GM21515 (cell line): ENCODE data around the gene TENM4.

Experiments
- ATAC-seq: cut with Tn5 transposase; IDR thresholded peaks from one replicate; pipeline ENCODE4 v1.9.1; 2021; ENCODE audit not compliant: unreplicated experiment

Gene TENM4

GRCh38 chr11:79189601-79190000, 251.2 kb downstream of the TENM4 start:
- no peak for ATAC-seq

DNA sequence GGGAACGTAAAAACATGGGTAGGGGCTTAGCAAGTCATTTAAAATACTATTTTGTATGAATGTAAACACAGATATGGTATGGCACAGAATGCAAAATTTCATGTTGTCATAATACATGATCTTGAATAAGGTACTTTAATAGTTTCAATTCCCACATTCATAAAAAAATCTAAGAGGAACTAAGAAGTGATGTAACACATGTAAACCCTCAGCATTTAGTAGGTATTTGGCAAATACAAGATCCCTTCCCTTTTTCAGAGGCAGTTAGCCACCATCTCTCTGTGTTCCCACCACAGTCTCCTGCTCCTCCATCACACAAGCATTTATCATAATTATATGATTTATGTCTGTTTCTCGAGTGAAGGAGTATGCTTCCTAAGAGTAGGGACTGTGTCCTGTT, 251.8 kb downstream of the TENM4 start:
- no peak for ATAC-seq

DNA sequence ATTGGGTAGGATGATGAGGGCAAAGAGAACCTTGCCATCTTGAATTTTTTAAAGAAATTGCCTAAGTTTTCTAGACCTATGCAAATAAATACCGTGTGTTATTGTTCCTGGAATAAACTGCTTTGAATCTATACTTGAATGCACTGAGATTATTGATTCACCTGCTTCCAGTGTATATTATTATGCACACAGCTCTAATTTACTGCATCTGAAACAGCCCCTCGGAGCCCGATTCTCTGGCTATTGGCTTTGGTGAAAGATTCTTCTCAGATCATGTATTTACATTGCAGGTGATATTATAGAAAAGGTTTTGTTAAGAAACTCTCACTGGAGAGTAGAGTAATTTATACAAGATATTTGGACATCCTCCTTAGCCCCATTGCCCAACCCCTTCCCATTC, 254.2 kb downstream of the TENM4 start:
- ATAC-seq: no peak

- no peak for ATAC-seq
These were observed 255.5 kb downstream of the TENM4 start for GRCh38 chr11:79185351-79185750.

DNA sequence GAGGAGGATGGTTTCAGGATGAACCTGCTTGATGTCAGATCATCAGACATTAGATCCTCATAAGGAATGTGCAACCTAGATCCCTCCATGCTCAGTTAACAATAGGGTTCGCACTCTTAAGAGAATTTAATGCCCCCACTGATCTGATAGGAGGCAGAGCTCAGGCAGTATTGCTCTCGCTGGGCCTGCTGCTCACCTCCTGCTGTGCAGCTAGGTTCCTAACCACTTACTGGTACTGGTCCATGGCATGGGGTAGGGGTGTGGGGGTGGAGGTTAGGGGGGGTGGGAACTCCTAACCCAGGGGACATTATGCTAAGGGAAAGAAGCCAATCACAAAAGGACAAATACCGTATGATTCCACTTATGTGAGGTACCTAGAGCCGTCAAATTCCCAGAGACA, 256.5 kb downstream of the TENM4 start:
- no peak for ATAC-seq

DNA sequence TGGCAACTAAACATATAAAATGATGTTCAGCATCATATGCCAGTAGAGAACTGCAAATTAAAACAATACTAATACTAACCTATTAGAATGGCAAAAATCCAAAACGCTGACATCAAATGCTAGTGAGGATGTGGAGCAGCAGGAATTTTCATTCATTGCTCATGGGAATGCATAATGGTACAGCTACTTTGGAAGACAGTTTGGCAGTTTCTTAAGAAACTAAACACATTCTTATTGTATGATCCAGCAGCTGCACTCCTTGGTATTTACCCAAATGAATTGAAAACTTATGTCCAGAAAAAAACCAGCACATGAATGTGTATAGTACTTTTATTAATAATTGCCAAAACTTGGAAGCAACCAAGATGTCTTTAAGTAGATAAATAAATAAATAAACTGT, 258.0 kb downstream of the TENM4 start:
- ATAC-seq: no peak

DNA sequence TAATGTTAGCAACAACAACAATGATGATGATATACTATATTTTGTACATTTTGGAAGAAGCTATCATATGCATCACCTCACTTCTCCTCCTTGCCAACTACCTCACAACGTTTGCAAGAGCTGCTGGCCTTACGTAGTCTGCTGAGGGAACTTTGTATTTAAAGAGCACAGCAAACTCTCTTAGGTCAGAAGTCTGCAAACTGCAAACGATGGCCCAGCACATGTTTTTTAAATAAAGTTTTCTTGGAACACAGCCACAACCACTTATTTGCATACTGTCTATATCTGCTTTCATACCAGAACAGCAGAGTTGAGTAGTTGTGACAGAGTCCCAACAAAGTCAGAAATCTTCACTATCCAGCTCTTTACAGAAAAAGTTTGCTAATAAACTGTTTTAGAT, 261.7 kb downstream of the TENM4 start:
- ATAC-seq: no peak

DNA sequence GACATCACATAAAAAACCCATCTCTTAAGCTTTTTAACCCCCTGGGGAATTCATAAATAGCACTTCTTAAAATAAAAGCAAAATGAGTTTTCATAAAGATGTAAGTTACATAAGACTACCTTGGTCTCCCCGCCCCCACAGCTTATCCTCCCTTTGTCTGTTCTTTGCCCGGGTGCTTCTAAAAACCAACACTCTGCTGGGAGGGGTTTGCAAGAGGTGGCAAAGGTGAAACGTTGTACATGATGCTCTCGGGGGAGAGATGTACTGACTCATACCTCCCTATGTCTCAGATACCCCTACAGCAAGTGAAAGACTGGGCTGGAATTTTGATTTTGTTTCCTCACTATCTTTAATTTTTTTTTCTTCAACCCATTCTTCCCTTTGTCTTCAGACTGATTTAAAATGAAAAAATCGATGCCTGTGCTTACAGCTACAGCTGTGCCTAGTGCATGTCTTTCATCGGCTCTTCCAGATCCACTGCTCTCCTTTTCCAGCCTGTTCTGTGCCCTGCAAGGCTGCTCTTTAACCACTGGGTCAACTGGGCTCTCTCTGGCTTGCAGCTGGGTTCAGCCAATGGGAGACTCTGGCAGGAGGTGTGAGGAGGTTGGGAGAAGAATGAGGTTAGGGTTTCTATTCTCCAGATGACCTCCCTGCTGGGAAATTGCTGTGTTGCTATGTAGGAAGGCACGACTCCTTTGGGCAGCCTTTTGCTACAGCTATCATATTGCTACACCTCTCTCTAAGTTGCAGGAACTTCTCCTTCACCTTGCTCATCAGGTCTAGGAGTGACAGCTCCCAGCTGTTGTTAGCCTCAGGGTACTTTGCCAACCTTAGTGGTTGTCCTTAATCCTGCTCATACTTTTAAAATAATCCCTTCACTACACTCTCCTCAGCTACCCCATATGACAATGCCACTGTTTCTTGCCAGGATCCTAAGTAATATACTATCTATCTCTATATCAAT, 266.5 kb downstream of the TENM4 start:
- no peak for ATAC-seq

DNA sequence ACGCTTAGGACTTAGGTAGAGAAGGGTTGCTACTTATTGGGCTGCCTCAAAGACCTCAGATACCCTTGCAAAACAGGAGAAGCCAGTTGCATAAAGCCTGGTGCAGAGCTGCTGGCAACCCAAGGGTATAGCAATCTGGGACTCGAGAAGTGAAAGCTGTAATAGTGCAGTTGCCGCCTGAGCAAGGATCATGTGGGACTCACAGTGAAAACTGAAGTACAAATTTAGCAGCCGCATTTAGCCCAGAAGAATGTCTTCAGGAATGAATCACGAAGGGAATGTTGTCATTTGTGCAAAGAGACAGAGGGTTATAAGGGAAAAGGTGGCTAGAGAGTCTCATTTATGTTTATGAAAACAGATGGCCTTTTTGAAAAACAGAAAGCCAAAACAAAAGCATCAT, 267.2 kb downstream of the TENM4 start:
- ATAC-seq: no peak

DNA sequence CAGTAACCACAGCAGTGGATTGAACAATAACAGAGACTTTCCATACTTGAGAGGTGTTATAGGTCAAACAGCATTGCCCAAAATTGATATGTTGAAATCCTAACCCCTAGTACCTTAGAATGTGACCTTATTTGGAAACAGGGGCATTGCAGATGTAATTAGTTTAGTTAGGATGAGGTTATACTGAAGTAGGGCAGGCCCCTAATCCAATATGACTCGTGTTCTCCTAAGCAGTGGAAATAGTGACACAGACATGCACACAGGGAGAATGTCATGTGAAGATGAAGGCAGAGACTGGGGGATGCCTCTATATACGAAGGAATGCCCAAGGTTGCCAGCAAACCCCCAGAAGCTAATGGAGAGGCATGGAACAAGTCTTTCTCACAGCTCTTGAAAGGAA, 270.5 kb downstream of the TENM4 start:
- ATAC-seq: no peak

- no peak for ATAC-seq
These were observed 272.2 kb downstream of the TENM4 start for GRCh38 chr11:79168530-79169110.

DNA sequence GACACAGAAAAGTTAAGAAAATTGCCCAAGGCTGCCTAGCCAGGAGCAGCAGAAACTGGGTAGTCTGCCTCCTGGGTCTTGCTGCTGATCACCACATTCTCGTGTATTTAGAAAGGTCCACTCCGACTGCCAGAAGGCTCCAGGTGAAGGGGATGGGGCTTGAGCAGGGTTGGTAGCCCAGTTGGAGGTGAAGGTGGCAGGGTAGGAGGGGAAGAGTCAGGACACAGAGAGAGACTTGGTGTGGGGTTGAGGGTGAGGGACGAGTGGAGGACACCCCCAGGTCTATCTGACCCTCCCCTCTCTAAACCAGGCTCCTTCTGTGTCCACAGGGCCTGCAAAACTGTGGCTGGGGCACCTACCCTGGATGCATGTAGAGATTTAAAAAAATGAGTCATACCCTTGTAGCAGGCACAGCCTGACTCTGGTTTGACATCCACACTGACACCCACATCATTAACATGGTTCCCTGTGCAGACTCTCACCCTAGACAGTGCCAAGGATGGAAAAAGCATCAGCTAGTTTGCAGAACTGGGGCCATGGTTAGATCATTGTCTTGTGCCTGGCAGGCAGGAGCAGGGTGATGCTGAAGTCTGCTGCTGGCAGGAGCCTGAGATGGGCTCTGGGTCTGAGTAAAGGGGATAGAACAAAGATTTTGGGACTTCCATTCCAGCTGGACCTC, 273.2 kb downstream of the TENM4 start:
- no peak for ATAC-seq

DNA sequence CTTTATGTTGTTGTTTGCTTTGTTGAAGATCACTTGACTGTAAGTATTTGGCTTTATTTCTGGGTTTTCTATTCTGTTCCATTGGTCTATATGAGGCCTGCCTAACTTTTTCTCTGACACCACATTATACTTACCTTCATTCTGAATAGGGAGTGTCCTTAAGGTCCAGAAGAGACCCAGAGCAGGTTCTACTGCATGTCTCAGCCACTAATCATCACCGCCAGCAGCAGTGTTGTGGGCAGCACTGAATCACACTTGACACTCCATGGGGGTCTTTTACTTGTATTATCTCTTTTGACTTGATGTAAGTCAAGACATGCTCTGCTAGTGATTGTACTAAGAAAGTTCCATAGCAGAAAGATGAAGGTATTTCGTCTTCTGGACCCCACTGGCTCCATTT, 274.9 kb downstream of the TENM4 start:
- no peak for ATAC-seq

- no peak for ATAC-seq
These were observed 279.9 kb downstream of the TENM4 start for GRCh38 chr11:79160791-79161403.

GRCh38 chr11:79159657-79160450, 281.0 kb downstream of the TENM4 start:
- no peak for ATAC-seq

DNA sequence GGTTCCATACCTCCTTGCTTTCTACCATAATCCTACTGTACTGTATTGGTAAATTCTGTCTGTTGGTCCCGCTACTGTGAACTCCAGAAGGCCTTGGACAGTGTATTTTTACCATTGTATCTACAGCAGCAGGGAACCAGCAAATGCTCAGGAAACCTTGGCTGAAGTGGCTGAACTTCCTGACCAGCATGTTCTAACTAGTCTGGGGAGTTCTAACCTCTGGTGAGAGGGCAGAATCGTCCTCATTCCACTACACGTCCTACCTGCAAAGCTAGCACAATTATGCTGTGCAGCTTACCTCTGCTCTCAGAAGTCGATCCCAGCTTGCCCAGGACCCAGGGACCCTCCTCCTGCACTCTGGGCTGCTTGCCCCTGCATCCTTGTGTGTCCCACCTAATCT, 283.1 kb downstream of the TENM4 start:
- ATAC-seq: no peak

GRCh38 chr11:79156031-79156430, 284.8 kb downstream of the TENM4 start:
- ATAC-seq: no peak

DNA sequence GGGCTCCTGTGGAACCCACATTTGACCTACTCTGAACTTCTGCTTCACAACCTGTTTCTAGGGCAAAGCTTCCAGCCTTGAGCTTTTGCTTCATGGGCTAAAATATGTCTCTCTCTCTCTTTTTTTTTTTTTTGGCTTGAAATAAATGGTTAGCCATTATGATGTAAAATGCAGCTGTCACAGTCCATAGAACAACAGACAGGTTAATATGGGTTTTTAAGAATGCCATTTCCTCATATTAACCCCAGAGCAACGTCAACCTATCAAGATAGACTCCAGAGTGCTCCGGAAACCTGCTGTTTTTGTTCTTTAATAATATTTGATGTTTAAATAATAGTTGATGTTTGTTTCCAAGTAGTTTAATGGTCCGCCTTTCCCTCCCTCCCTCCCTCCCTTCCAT, 285.6 kb downstream of the TENM4 start:
- ATAC-seq: no peak

DNA sequence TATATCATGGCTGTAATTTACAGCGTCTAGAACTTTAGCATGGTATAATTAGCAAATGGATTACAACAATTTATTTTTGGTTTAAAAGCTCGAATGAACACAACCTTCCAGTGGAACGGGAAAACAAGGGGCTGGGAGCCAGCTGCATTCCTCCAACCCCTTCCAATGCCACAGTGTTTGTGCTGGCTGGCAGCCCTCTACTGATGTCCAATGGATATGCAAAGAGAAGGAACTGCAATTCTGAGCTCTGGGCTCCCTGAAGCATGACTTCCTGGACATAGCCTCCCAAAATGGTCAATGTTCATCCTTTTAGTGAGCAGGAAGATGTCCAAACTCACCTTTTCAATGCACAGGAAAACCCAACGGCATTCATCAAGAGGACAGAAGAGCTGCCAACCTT, 288.3 kb downstream of the TENM4 start:
- ATAC-seq: no peak

- ATAC-seq: no peak
These were observed 289.4 kb downstream of the TENM4 start for GRCh38 chr11:79151396-79151795.

DNA sequence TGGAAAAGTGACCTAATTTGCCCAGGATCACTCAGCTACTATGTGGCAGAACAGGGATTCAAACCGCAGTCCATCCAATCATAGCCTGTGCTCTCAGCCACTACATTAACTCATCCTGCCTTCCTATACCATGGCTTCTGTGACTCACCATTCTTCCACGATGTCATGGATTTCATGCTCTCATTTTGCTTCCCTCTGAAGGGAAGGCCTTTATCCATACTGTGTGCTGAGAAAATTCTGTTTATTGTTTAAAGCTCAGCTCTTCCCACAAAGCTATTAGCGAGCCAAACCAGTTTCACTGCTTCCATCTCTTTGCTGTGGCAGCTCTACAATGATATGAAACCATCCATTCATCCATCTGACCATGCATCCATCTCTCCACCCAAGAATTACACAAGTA, 289.9 kb downstream of the TENM4 start:
- no peak for ATAC-seq
